IMR-90 (cell line): Measurements from ENCODE around the gene RNF138. TPM values are rescaled to one million over a fixed set of nuclear protein-coding genes. Genes with fewer than 3 reads are reported as not detected.

ENCODE experiments used
- ATAC-seq: fragments of 200-7000 bp; cut with Tn5 transposase; 2 replicates; pipeline ENCODE4 v1.9.1; 2020; ENCODE audit warnings: low read depth, mild to moderate bottlenecking, moderate library complexity
- BruUV-seq: library from RNA; stranded (reverse); fragments of 400-500 nt; replicated peaks from 2 replicates; lab custom pipeline; 2021; lab: Mats Ljungman, UMichigan
- CTCF ChIA-PET: fragments of 300-600 bp; formaldehyde crosslinking; extraction: SDS; loops from one replicate; lab custom pipeline; 2021; ENCODE audit warnings: antibody characterized with exemption; lab: Yijun Ruan, JAX
- POLR2A ChIA-PET: fragments of 300-600 bp; sonication (Branson Sonifier 250); formaldehyde crosslinking; loops from one replicate; lab custom pipeline; 2022; ENCODE audit warnings: antibody characterized with exemption; ENCODE audit not compliant: unreplicated experiment; lab: Charles Lee
- DNase-seq: peaks from one replicate; pipeline ENCODE4 v3.0.0; 2013
- H2AFZ ChIP-seq: replicated peaks from 2 replicates; pipeline ENCODE3; 2013; ENCODE audit warnings: low read length, mild to moderate bottlenecking; ENCODE audit not compliant: poor library complexity
- H2AK5ac ChIP-seq: 2 replicates; pipeline ENCODE4 v1.6.1; 2013; ENCODE audit warnings: low read depth, low read length, inconsistent platforms
- H2AK9ac ChIP-seq: replicated peaks from 2 replicates; pipeline ENCODE3; 2013; ENCODE audit warnings: mild to moderate bottlenecking, low read depth, low read length, moderate library complexity; ENCODE audit not compliant: poor library complexity
- H2BK120ac ChIP-seq: 2 replicates; pipeline ENCODE4 v1.6.1; 2013; ENCODE audit warnings: low read depth, low read length, inconsistent platforms
- H2BK15ac ChIP-seq: 3 replicates; pipeline ENCODE4 v1.6.1; 2013; ENCODE audit warnings: low read depth, low read length, inconsistent platforms
- H2BK20ac ChIP-seq: 2 replicates; pipeline ENCODE4 v1.6.1; 2013; ENCODE audit warnings: low read depth, mild to moderate bottlenecking, inconsistent platforms, low read length, moderate library complexity
- H2BK5ac ChIP-seq: 2 replicates; pipeline ENCODE4 v1.6.1; 2013; ENCODE audit warnings: mild to moderate bottlenecking, low read depth, low read length, inconsistent platforms; ENCODE audit not compliant: poor library complexity, severe bottlenecking
- H3K14ac ChIP-seq: replicated peaks from 2 replicates; pipeline ENCODE4 v1.6.1; 2013; ENCODE audit warnings: low read depth, low read length, inconsistent platforms
- H3K18ac ChIP-seq: 2 replicates; pipeline ENCODE4 v1.6.1; 2013; ENCODE audit warnings: low read depth, low read length, control low read depth
- H3K23ac ChIP-seq: 2 replicates; pipeline ENCODE4 v1.6.1; 2013; ENCODE audit warnings: low read depth, low read length, inconsistent platforms
- H3K27ac ChIP-seq: 2 replicates; pipeline ENCODE4 v1.5.1; 2013; ENCODE audit warnings: mild to moderate bottlenecking, control low read depth, low read length; ENCODE audit not compliant: insufficient read depth
- H3K27me3 ChIP-seq: 2 replicates; pipeline ENCODE4 v1.6.1; 2013; ENCODE audit warnings: low read length; ENCODE audit not compliant: control insufficient read depth, insufficient read depth
- H3K36me3 ChIP-seq: 2 replicates; pipeline ENCODE4 v1.6.1; 2013; ENCODE audit warnings: low read length, mixed read lengths; ENCODE audit not compliant: control insufficient read depth, insufficient read depth
- H3K4ac ChIP-seq: 2 replicates; pipeline ENCODE4 v1.6.1; 2013; ENCODE audit warnings: low read depth, low read length, inconsistent platforms
- H3K4me1 ChIP-seq: 2 replicates; pipeline ENCODE4 v1.6.1; 2013; ENCODE audit warnings: low read length, mixed read lengths; ENCODE audit not compliant: control insufficient read depth, insufficient read depth
- H3K4me2 ChIP-seq: 2 replicates; pipeline ENCODE4 v1.6.1; 2013; ENCODE audit warnings: low read depth, mild to moderate bottlenecking, control low read depth, low read length, moderate library complexity
- H3K4me3 ChIP-seq: 2 replicates; pipeline ENCODE4 v1.5.1; 2013; ENCODE audit warnings: low read depth, mild to moderate bottlenecking, control low read depth, low read length, moderate library complexity; ENCODE audit not compliant: insufficient read depth
- H3K56ac ChIP-seq: 2 replicates; pipeline ENCODE4 v1.6.1; 2013; ENCODE audit warnings: low read length, inconsistent platforms; ENCODE audit not compliant: insufficient read depth; ENCODE audit errors: extremely low read depth
- H3K79me1 ChIP-seq, 2 experiments: 2 replicates each; pipeline ENCODE4 v1.6.1; 2013; ENCODE audit warnings: low read length in 2 of 2, inconsistent platforms in 1 of 2, low read depth in 1 of 2
- H3K9ac ChIP-seq: 2 replicates; pipeline ENCODE4 v1.6.1; 2013; ENCODE audit warnings: low read depth, low read length, control low read depth
- H3K9me1 ChIP-seq: 2 replicates; pipeline ENCODE4 v1.6.1; 2013; ENCODE audit warnings: low read length, inconsistent platforms; ENCODE audit not compliant: insufficient read depth
- H3K9me3 ChIP-seq: 2 replicates; pipeline ENCODE4 v1.6.1; 2013; ENCODE audit warnings: low read length; ENCODE audit not compliant: control insufficient read depth, insufficient read depth
- H4K20me1 ChIP-seq: 2 replicates; pipeline ENCODE4 v1.6.1; 2013; ENCODE audit warnings: low read length, inconsistent platforms; ENCODE audit not compliant: insufficient read depth
- H4K5ac ChIP-seq: 2 replicates; pipeline ENCODE4 v1.6.1; 2013; ENCODE audit warnings: mild to moderate bottlenecking, low read depth, low read length, control low read depth
- H4K8ac ChIP-seq, 2 experiments: 2 replicates each; pipeline ENCODE4 v1.6.1; 2013; ENCODE audit warnings: low read depth in 2 of 2, low read length in 2 of 2, control low read depth in 1 of 2, inconsistent platforms in 1 of 2
- H4K91ac ChIP-seq: 2 replicates; pipeline ENCODE4 v1.6.1; 2013; ENCODE audit warnings: low read depth, low read length, inconsistent platforms; ENCODE audit not compliant: insufficient read depth
- BHLHE40 ChIP-seq: fragments of 150-350 bp; IDR thresholded peaks from 2 replicates; pipeline ENCODE4 v1.6.1; 2016; ENCODE audit warnings: mild to moderate bottlenecking, low read depth, low read length
- CEBPB ChIP-seq: IDR thresholded peaks from 2 replicates; pipeline ENCODE4 v1.6.1; 2012; ENCODE audit warnings: low read depth, low read length, improper control_type of control experiment
- CHD1 ChIP-seq: IDR thresholded peaks from 2 replicates; pipeline ENCODE4 v1.6.1; 2012; ENCODE audit warnings: low read depth, low read length, improper control_type of control experiment
- FOS ChIP-seq: fragments of 150-350 bp; IDR thresholded peaks from 2 replicates; pipeline ENCODE4 v1.6.1; 2016; ENCODE audit warnings: low read depth, low read length
- MAFK ChIP-seq: IDR thresholded peaks from 2 replicates; pipeline ENCODE4 v1.6.1; 2012; ENCODE audit warnings: low read depth, low read length, improper control_type of control experiment
- MAZ ChIP-seq: IDR thresholded peaks from 2 replicates; pipeline ENCODE4 v1.6.1; 2012; ENCODE audit warnings: low read depth, mild to moderate bottlenecking, low read length, improper control_type of control experiment, moderate library complexity, borderline replicate concordance
- MXI1 ChIP-seq: IDR thresholded peaks from 2 replicates; pipeline ENCODE4 v1.6.1; 2012; ENCODE audit warnings: low read depth, mild to moderate bottlenecking, low read length, moderate library complexity, borderline replicate concordance
- NFE2L2 ChIP-seq: fragments of 150-350 bp; IDR thresholded peaks from 2 replicates; pipeline ENCODE4 v1.6.1; 2016; ENCODE audit warnings: low read depth, mild to moderate bottlenecking, low read length
- POLR2A ChIP-seq: IDR thresholded peaks from 2 replicates; pipeline ENCODE4 v1.6.1; 2012; ENCODE audit warnings: mild to moderate bottlenecking, low read depth, low read length
- RAD21 ChIP-seq: IDR thresholded peaks from 2 replicates; pipeline ENCODE4 v1.6.1; 2012; ENCODE audit warnings: low read length, improper control_type of control experiment
- RCOR1 ChIP-seq: IDR thresholded peaks from 2 replicates; pipeline ENCODE4 v1.6.1; 2012; ENCODE audit warnings: mild to moderate bottlenecking, low read length, improper control_type of control experiment; ENCODE audit not compliant: insufficient replicate concordance
- RFX5 ChIP-seq: IDR thresholded peaks from 2 replicates; pipeline ENCODE4 v1.8.0; 2012; ENCODE audit warnings: low read depth, mild to moderate bottlenecking, low read length, moderate library complexity
- SMC3 ChIP-seq: fragments of 150-350 bp; IDR thresholded peaks from 2 replicates; pipeline ENCODE4 v1.6.1; 2016; ENCODE audit warnings: low read depth, mild to moderate bottlenecking, antibody characterized with exemption, low read length, moderate library complexity
- WGBS, 2 experiments: methylation state at CpG; one replicate each; pipeline versions ENCODE4 v1.1.5 to v1.1.7; 2013; ENCODE audit warnings: missing lambda C conversion rate in 2 of 2; ENCODE audit not compliant: insufficient read length in 1 of 2; ENCODE audit errors: extremely low coverage in 2 of 2; 5-methylcytosine and 5-hydroxymethylcytosine counted together
- dilution Hi-C: fragments of 300-500 bp; cut with HindIII; formaldehyde crosslinking; loops from one replicate; pipeline ENCODE4 v1.14.3; 2018; ENCODE audit warnings: low sequenced_read_pairs; ENCODE audit not compliant: unreplicated experiment
- in situ Hi-C: fragments of 300-500 bp; cut with MboI; formaldehyde crosslinking; loops from 3 replicates; pipeline ENCODE4 v1.14.3; 2019; ENCODE audit warnings: low sequenced_read_pairs, inconsistent platforms, mixed read lengths
- intact Hi-C: fragments of 100-400 bp; cut with micrococcal nuclease; formaldehyde crosslinking; loops from 2 replicates; pipeline ENCODE4 v1.10.0; 2022
- polyA plus RNA-seq, 3 experiments: library from polyadenylated mRNA; depleted of rRNA; stranded (reverse); fragments of >200 nt; gene quantifications; 2 replicates each; pipeline ENCODE4 v1.2.3, GENCODE V29; 2012; ENCODE audit warnings: low replicate concordance in 1 of 3
- total RNA-seq: library from RNA; depleted of rRNA; stranded (reverse); fragments of >200 nt; gene quantifications from 2 replicates; pipeline ENCODE4 v1.2.3, GENCODE V29; 2012
- TF ChIP-seq, protein P1 (sequence below): fragments of 150-350 bp; IDR thresholded peaks from 2 replicates; pipeline ENCODE4 v1.6.1; 2017; ENCODE audit warnings: mild to moderate bottlenecking, antibody characterized with exemption, low read length, low read depth
- TF ChIP-seq, protein P2 (sequence below): fragments of 150-350 bp; IDR thresholded peaks from 2 replicates; pipeline ENCODE4 v1.6.1; 2016; ENCODE audit warnings: low read depth, mild to moderate bottlenecking, low read length, moderate library complexity, borderline replicate concordance
- TF ChIP-seq, protein P3 (sequence below): conservative IDR thresholded peaks from 2 replicates; pipeline ENCODE4 v1.5.1; 2012; ENCODE audit warnings: mild to moderate bottlenecking, low read depth, low read length, improper control_type of control experiment

The RNF138 gene
- total and polyA plus RNA-seq, 2 of the 4 experiments (the other 2 are of a cell fraction): 18.1 to 36.0 TPM

DNA sequence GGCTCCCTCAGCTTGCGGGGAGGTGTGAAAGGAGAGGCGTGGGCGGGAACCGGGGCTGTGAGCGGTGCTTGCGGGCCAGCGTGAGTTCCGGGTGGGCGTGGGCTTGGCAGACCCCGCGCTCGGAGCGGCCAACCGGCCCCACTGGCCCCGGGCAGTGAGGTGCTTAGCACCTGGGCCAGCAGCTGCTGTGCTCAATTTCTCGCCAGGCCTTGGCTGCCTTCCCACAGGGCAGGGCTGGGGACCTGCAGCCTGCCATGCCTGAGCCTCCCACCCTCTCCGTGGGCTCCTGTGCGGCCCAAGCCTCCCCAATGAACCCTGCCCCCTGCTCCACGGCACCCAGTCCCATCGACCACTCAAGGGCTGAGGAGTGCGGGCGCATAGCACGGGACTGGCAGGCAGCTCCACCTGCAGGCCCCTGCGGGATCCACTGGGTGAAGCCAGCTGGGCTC is 48.2 kb downstream of the RNF138 start:
- H3K4me1 ChIP-seq: no peaks in the 10 kb centered on the region
- no peak overlapping the region for H4K5ac ChIP-seq
- H3K23ac ChIP-seq: no peak overlapping the region
- H3K9me3 ChIP-seq: no peaks in the 10 kb centered on the region
- BruUV-seq: no TSS peak
- H2BK15ac ChIP-seq: no peak overlapping the region
- no peak overlapping the region for H2AFZ ChIP-seq
- H2AK9ac ChIP-seq: no peak overlapping the region
- H3K27me3 ChIP-seq: no peaks in the 10 kb centered on the region; the same call in 1 of the 2 replicates
- no peak overlapping the region for H3K4me2 ChIP-seq
- H4K20me1 ChIP-seq: no peaks in the 10 kb centered on the region
- no peak overlapping the region for H3K9ac ChIP-seq
- no peak overlapping the region for H2BK20ac ChIP-seq
- no peak overlapping the region for H2BK120ac ChIP-seq
- H3K4ac ChIP-seq: no peak overlapping the region
- H3K79me1 ChIP-seq: no peaks in the 10 kb centered on the region
- dilution Hi-C loops (no loop called here), intact Hi-C loops (no loop called here), in situ Hi-C loops (no loop called here)
- no peak overlapping the region for H4K91ac ChIP-seq
- no peak overlapping the region for H2AK5ac ChIP-seq
- no peak overlapping the region for H3K56ac ChIP-seq
- H3K18ac ChIP-seq: no peak overlapping the region
- H3K36me3 ChIP-seq: no peaks in the 10 kb centered on the region
- H2BK5ac ChIP-seq: no peak overlapping the region
- WGBS, 2 experiments: 94% methylated on average over 15 of the region's 24 CpGs; no CpG with 5 or more reads in 1 of the 2 experiments
- no peak overlapping the region for H4K8ac ChIP-seq
- no peaks in the 10 kb centered on the region for H3K9me1 ChIP-seq
- H3K27ac ChIP-seq: no peak overlapping the region
- no peak for TF ChIP-seq CEBPB
- no peak for TF ChIP-seq BHLHE40
- TF ChIP-seq, protein P1, sequence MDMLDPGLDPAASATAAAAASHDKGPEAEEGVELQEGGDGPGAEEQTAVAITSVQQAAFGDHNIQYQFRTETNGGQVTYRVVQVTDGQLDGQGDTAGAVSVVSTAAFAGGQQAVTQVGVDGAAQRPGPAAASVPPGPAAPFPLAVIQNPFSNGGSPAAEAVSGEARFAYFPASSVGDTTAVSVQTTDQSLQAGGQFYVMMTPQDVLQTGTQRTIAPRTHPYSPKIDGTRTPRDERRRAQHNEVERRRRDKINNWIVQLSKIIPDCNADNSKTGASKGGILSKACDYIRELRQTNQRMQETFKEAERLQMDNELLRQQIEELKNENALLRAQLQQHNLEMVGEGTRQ: no peak
- TF ChIP-seq SMC3: no peak
- TF ChIP-seq, protein P2, sequence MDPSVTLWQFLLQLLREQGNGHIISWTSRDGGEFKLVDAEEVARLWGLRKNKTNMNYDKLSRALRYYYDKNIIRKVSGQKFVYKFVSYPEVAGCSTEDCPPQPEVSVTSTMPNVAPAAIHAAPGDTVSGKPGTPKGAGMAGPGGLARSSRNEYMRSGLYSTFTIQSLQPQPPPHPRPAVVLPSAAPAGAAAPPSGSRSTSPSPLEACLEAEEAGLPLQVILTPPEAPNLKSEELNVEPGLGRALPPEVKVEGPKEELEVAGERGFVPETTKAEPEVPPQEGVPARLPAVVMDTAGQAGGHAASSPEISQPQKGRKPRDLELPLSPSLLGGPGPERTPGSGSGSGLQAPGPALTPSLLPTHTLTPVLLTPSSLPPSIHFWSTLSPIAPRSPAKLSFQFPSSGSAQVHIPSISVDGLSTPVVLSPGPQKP: no peak
- TF ChIP-seq RAD21: no peak
- TF ChIP-seq FOS: no peak
- TF ChIP-seq RFX5: no peak
- TF ChIP-seq CHD1: no peak
- TF ChIP-seq, protein P3, sequence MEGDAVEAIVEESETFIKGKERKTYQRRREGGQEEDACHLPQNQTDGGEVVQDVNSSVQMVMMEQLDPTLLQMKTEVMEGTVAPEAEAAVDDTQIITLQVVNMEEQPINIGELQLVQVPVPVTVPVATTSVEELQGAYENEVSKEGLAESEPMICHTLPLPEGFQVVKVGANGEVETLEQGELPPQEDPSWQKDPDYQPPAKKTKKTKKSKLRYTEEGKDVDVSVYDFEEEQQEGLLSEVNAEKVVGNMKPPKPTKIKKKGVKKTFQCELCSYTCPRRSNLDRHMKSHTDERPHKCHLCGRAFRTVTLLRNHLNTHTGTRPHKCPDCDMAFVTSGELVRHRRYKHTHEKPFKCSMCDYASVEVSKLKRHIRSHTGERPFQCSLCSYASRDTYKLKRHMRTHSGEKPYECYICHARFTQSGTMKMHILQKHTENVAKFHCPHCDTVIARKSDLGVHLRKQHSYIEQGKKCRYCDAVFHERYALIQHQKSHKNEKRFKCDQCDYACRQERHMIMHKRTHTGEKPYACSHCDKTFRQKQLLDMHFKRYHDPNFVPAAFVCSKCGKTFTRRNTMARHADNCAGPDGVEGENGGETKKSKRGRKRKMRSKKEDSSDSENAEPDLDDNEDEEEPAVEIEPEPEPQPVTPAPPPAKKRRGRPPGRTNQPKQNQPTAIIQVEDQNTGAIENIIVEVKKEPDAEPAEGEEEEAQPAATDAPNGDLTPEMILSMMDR: no peak
- no peak for TF ChIP-seq NFE2L2
- TF ChIP-seq MAZ: no peak
- TF ChIP-seq MXI1: no peak
- TF ChIP-seq MAFK: no peak
- no peak for TF ChIP-seq RCOR1
- TF ChIP-seq POLR2A: no peak
- no peak overlapping the region for H3K14ac ChIP-seq
- POLR2A ChIA-PET: no interaction called here
- no peak overlapping the region for H3K4me3 ChIP-seq
- DNase-seq: no peak
- CTCF ChIA-PET: no interaction called here
- ATAC-seq: no peak
